K562 (cell line): Measurements from ENCODE around the gene INTS6. TPM values are rescaled to one million over a fixed set of nuclear protein-coding genes. Genes with fewer than 3 reads are reported as not detected.

Experiments used
- ATAC-seq: fragments of 200-7000 bp; cut with Tn5 transposase; 3 replicates; pipeline ENCODE4 v1.9.1; 2020; ENCODE audit warnings: moderate library complexity
- BruUV-seq: library from RNA; stranded (reverse); fragments of 400-500 nt; replicated peaks from 2 replicates; lab custom pipeline; 2021; lab: Mats Ljungman, UMichigan
- CTCF ChIA-PET: fragments of 300-600 bp; formaldehyde crosslinking; extraction: SDS; loops from one replicate; lab custom pipeline; 2021; ENCODE audit warnings: low intra/inter-chr PET ratio; lab: Yijun Ruan, JAX
- POLR2A ChIA-PET: fragments of 300-600, 350-650 bp; sonication (Branson Sonifier 250); formaldehyde crosslinking; extraction: SDS; loops from one replicate; lab custom pipeline; 2021; ENCODE audit warnings: antibody characterized with exemption, inconsistent platforms; lab: Yijun Ruan, JAX
- DNase-seq, 4 experiments: peaks; one replicate each; pipeline versions ENCODE4 v3.0.0 to v3.0.0-alpha.2; 2011 to 2018; ENCODE audit warnings: low spot score in 3 of 4, mixed read lengths in 3 of 4; ENCODE audit errors: extremely low read depth in 1 of 4
- FAIRE-seq: peaks from 2 replicates; lab custom pipeline; 2011; peaks lifted over from hg19 to GRCh38; lab: Jason Lieb, UNC
- H2AFZ ChIP-seq: 2 replicates; pipeline ENCODE4 v1.6.0; 2011; ENCODE audit warnings: low read depth, low read length, control low read depth, inconsistent platforms
- H3K27ac ChIP-seq: fragments of 200-600 bp; 3 replicates; pipeline ENCODE4 v1.8.0; 2011; ENCODE audit warnings: low read depth, mild to moderate bottlenecking, control low read depth, inconsistent platforms, low read length, moderate library complexity, mixed read lengths; ENCODE audit errors: extremely low read depth
- H3K27me3 ChIP-seq, 2 experiments: fragments of 300-600 bp in 1 of 2; 2 replicates in 1 of 2; 3 replicates in 1 of 2; pipeline versions ENCODE4 v1.6.0 to v1.8.0; 2011; ENCODE audit warnings: inconsistent platforms in 2 of 2, low read length in 2 of 2, mild to moderate bottlenecking in 1 of 2, mixed read lengths in 1 of 2, moderate library complexity in 1 of 2; ENCODE audit not compliant: control insufficient read depth in 2 of 2, insufficient read depth in 2 of 2
- H3K36me3 ChIP-seq: fragments of 300-600 bp; 3 replicates; pipeline ENCODE4 v1.8.0; 2011; ENCODE audit warnings: mild to moderate bottlenecking, low read length, inconsistent platforms; ENCODE audit not compliant: control insufficient read depth, insufficient read depth
- H3K4me1 ChIP-seq, 2 experiments: fragments of 200-600 bp in 1 of 2; replicated peaks in 1 of 2; 2 replicates in 1 of 2; 3 replicates in 1 of 2; pipeline versions ENCODE4 v1.5.1 to v1.8.0; 2011; ENCODE audit warnings: inconsistent platforms in 2 of 2, low read length in 2 of 2, mild to moderate bottlenecking in 1 of 2, mixed read lengths in 1 of 2, moderate library complexity in 1 of 2; ENCODE audit not compliant: control insufficient read depth in 2 of 2, insufficient read depth in 2 of 2
- H3K4me2 ChIP-seq: 2 replicates; pipeline ENCODE4 v1.6.1; 2011; ENCODE audit warnings: low read length, control low read depth, inconsistent platforms, mixed read lengths; ENCODE audit not compliant: insufficient read depth
- H3K4me3 ChIP-seq: fragments of 200-600 bp; sonication (generic), shearing (Covaris generic); 2 replicates; pipeline ENCODE4 v1.5.1; 2016; ENCODE audit warnings: control low read depth, inconsistent platforms
- H3K79me2 ChIP-seq: fragments of 200-600 bp; 3 replicates; pipeline ENCODE4 v1.8.0; 2011; ENCODE audit warnings: low read length, inconsistent platforms; ENCODE audit not compliant: control insufficient read depth, insufficient read depth
- H3K9ac ChIP-seq, 2 experiments: 2 replicates each; pipeline versions ENCODE4 v1.6.0 to v1.6.1; 2011; ENCODE audit warnings: low read depth in 2 of 2, low read length in 2 of 2, control low read depth in 1 of 2, inconsistent platforms in 1 of 2, mild to moderate bottlenecking in 1 of 2, mixed read lengths in 1 of 2; ENCODE audit not compliant: insufficient read depth in 1 of 2
- H3K9me1 ChIP-seq: one replicate; pipeline ENCODE4 v1.6.0; 2011; ENCODE audit warnings: inconsistent platforms, mild to moderate bottlenecking, low read length, moderate library complexity; ENCODE audit not compliant: control insufficient read depth, insufficient read depth
- H3K9me3 ChIP-seq: replicated peaks from 2 replicates; pipeline ENCODE4 v1.5.1; 2011; ENCODE audit warnings: low read depth, low read length, inconsistent platforms; ENCODE audit not compliant: control insufficient read depth, insufficient read depth
- H4K20me1 ChIP-seq: replicated peaks from 2 replicates; pipeline ENCODE4 v1.6.1; 2011; ENCODE audit warnings: low read length, inconsistent platforms, mixed read lengths; ENCODE audit not compliant: control insufficient read depth, insufficient read depth
- ATF6 ChIP-seq: sonication (generic); formaldehyde crosslinking; IDR thresholded peaks from 2 replicates; pipeline ENCODE4 v1.4.0; 2020; ENCODE audit warnings: mild to moderate bottlenecking, missing genetic modification reagents
- CBFA2T2 ChIP-seq: fragments of 450-650 bp; conservative IDR thresholded peaks from 2 replicates; pipeline ENCODE4 v1.6.1; 2017; ENCODE audit warnings: mild to moderate bottlenecking
- CGGBP1 ChIP-seq: fragments of 250-450 bp; sonication (Bioruptor Pico); IDR thresholded peaks from 2 replicates; pipeline ENCODE4 v1.9.0; 2021; ENCODE audit warnings: mild to moderate bottlenecking
- HDAC6 ChIP-seq: IDR thresholded peaks from 2 replicates; pipeline ENCODE4 v1.6.1; 2012; ENCODE audit warnings: low read depth, mild to moderate bottlenecking, control low read depth, inconsistent platforms, low read length, moderate library complexity
- PHB ChIP-seq: fragments of 250-450 bp; sonication (Bioruptor Pico); IDR thresholded peaks from 2 replicates; pipeline ENCODE4 v1.5.0; 2021
- PHF8 ChIP-seq: fragments of 200-600 bp; sonication (generic); IDR thresholded peaks from 2 replicates; pipeline ENCODE4 v1.6.1; 2012; ENCODE audit warnings: mixed run types, mild to moderate bottlenecking, inconsistent platforms, low read length, moderate library complexity, borderline replicate concordance
- POLR2AphosphoS2 ChIP-seq: IDR thresholded peaks from 2 replicates; pipeline ENCODE4 v1.6.1; 2012; ENCODE audit warnings: low read length, improper control_type of control experiment
- POLR2B ChIP-seq: fragments of 450-650 bp; IDR thresholded peaks from 2 replicates; pipeline ENCODE4 v1.6.1; 2018; ENCODE audit warnings: low read depth; ENCODE audit not compliant: partially characterized antibody
- RBM14 ChIP-seq: fragments of 200-400 bp; formaldehyde crosslinking; IDR thresholded peaks from 2 replicates; pipeline ENCODE4 v1.6.1; 2018; ENCODE audit warnings: low read depth, mild to moderate bottlenecking, low read length, moderate library complexity, borderline replicate concordance; ENCODE audit not compliant: insufficient read depth
- STAT6 ChIP-seq: sonication (generic); formaldehyde crosslinking; IDR thresholded peaks from 2 replicates; pipeline ENCODE4 v1.8.1; 2023; ENCODE audit warnings: mild to moderate bottlenecking, missing genetic modification reagents
- TAF1 ChIP-seq: IDR thresholded peaks from 2 replicates; pipeline ENCODE4 v1.6.1; 2011; ENCODE audit warnings: mild to moderate bottlenecking, low read length, moderate library complexity; ENCODE audit not compliant: insufficient read depth, control insufficient read depth, severe bottlenecking; ENCODE audit errors: extremely low read depth
- TRIM28 ChIP-seq: fragments of 450-650 bp; IDR thresholded peaks from 2 replicates; pipeline ENCODE4 v1.6.1; 2017
- USF2 ChIP-seq: sonication (generic); formaldehyde crosslinking; IDR thresholded peaks from 2 replicates; pipeline ENCODE4 v1.5.0; 2020; ENCODE audit warnings: missing genetic modification reagents
- ZNF134 ChIP-seq: fragments of 250-450 bp; sonication (Bioruptor Pico); conservative IDR thresholded peaks from 2 replicates; pipeline ENCODE4 v1.4.0; 2020
- WGBS: fragments of 100-300 bp; shearing (Covaris generic); methylation state at CpG from one replicate; pipeline ENCODE4 v1.1.6; 2016; ENCODE audit warnings: low coverage, mixed read lengths; ENCODE audit not compliant: insufficient coverage; ENCODE audit errors: missing lambda C conversion rate; 5-methylcytosine and 5-hydroxymethylcytosine counted together
- in situ Hi-C: fragments of 300-500 bp; cut with MboI; formaldehyde crosslinking; loops from 4 replicates; pipeline ENCODE4 v1.15.0; 2018; ENCODE audit warnings: inconsistent platforms, mixed read lengths
- intact Hi-C: fragments of 100-400 bp; cut with micrococcal nuclease; formaldehyde crosslinking; loops from 2 replicates; pipeline ENCODE4 v1.14.2; 2022
- polyA plus RNA-seq, 8 experiments: library from polyadenylated mRNA; depleted of rRNA in 4 of 8; stranded (reverse) in 5 of 8; unstranded in 3 of 8; fragments of >200 nt; fragmentation: Nextera tagmentation in 2 of 8; fragmentation: Illumina TruSeq in 1 of 8; extraction: Ambion mirVana in 2 of 8; extraction: Trizol in 1 of 8; gene quantifications; 2 replicates each; pipeline versions ENCODE4 v1.2.1 to v1.2.3, GENCODE V29; 2011 to 2014; ENCODE audit warnings: inconsistent platforms in 1 of 8, missing spikeins in 1 of 8
- total RNA-seq, 7 experiments: library from RNA; depleted of rRNA in 6 of 7; stranded (reverse); fragments of >200 nt in 6 of 7; fragmentation: Illumina TruSeq in 2 of 7; extraction: Trizol in 2 of 7; gene quantifications; 2 replicates each; pipeline versions ENCODE4 v1.2.1 to v1.2.3, GENCODE V29; 2011 to 2021; ENCODE audit warnings: low replicate concordance in 1 of 7

The INTS6 gene
- total and polyA plus RNA-seq, 9 of the 15 experiments (the other 6 are each of a cell fraction or from before 2014, with no cell fraction given): 3.7 to 29.8 (median 16.1) TPM

GRCh38 chr13:51332566-51333361 is 120.1 kb downstream of the INTS6 start (continued):
- TF ChIP-seq ATF6 (CRISPR knock-in tag): no peak
- TF ChIP-seq PHF8: no peak
- no peak for TF ChIP-seq CBFA2T2
- TF ChIP-seq RBM14: no peak
- no peak for TF ChIP-seq HDAC6

GRCh38 chr13:51331354-51331861 is 121.4 kb downstream of the INTS6 start:
- no peaks in the 10 kb centered on the region for H3K9me1 ChIP-seq
- H3K79me2 ChIP-seq: no peaks in the 10 kb centered on the region
- H3K36me3 ChIP-seq: no peaks in the 10 kb centered on the region
- H3K9ac ChIP-seq: no peak overlapping the region
- no peak overlapping the region for H3K27ac ChIP-seq
- H3K9me3 ChIP-seq: no peaks in the 10 kb centered on the region
- DNase-seq: no peak
- intact Hi-C loops: no loop called here
- H4K20me1 ChIP-seq: no peaks in the 10 kb centered on the region
- no peak for FAIRE-seq
- H3K4me1 ChIP-seq: no peaks in the 10 kb centered on the region; a peak in 2 of 5 replicates
- POLR2A ChIA-PET: interaction anchor here (0.7 kb wide), 1 partner anchor 9 kb away, joined by 3 read pairs; no protein-coding TSS in a partner anchor
- ATAC-seq: no peak
- peaks cover under 1 to 5% of the 10 kb centered on the region in 2 experiments; a peak in 3 of 5 replicates for H3K27me3 ChIP-seq
- no peak overlapping the region for H3K4me3 ChIP-seq
- in situ Hi-C loops: no loop called here
- no peak overlapping the region for H3K4me2 ChIP-seq
- no TSS peak for BruUV-seq
- 2% methylated on average over 6 of the region's 6 CpGs for WGBS
- CTCF ChIA-PET: no interaction called here
- no peak overlapping the region for H2AFZ ChIP-seq
- TF ChIP-seq STAT6 (no peak), TRIM28 (no peak), POLR2B (no peak), ZNF134 (CRISPR knock-in tag) (no peak), TAF1 (no peak), USF2 (CRISPR knock-in tag) (no peak), CGGBP1 (no peak), PHB (CRISPR knock-in tag) (no peak), POLR2AphosphoS2 (no peak)
